MM.1S (cell line): ENCODE data around the gene CHN1.

Source experiments
- EZH2 ChIP-seq: fragments of 300-600 bp; sonication (generic); optimal IDR thresholded peaks from 2 replicates; pipeline ENCODE3; 2017; ENCODE audit warnings: low read depth, mild to moderate bottlenecking, antibody characterized with exemption, low read length, mixed read lengths
- EZH2phosphoT487 ChIP-seq: fragments of 300-600 bp; sonication (generic); IDR thresholded peaks from 2 replicates; pipeline ENCODE4 v1.6.1; 2018; ENCODE audit warnings: antibody characterized with exemption, low read length
- TF ChIP-seq, protein P1 (sequence below): fragments of 300-600 bp; sonication (generic); IDR thresholded peaks from 2 replicates; pipeline ENCODE4 v1.5.1; 2016; ENCODE audit warnings: antibody characterized with exemption, low read length, mixed read lengths

- TF ChIP-seq, protein P1, sequence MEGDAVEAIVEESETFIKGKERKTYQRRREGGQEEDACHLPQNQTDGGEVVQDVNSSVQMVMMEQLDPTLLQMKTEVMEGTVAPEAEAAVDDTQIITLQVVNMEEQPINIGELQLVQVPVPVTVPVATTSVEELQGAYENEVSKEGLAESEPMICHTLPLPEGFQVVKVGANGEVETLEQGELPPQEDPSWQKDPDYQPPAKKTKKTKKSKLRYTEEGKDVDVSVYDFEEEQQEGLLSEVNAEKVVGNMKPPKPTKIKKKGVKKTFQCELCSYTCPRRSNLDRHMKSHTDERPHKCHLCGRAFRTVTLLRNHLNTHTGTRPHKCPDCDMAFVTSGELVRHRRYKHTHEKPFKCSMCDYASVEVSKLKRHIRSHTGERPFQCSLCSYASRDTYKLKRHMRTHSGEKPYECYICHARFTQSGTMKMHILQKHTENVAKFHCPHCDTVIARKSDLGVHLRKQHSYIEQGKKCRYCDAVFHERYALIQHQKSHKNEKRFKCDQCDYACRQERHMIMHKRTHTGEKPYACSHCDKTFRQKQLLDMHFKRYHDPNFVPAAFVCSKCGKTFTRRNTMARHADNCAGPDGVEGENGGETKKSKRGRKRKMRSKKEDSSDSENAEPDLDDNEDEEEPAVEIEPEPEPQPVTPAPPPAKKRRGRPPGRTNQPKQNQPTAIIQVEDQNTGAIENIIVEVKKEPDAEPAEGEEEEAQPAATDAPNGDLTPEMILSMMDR: no peak
- TF ChIP-seq EZH2 (no peak), EZH2phosphoT487 (no peak)
Observed at GRCh38 chr2:174768557-174768956, 236.6 kb downstream of the CHN1 start.
